Activated CD4-positive, alpha-beta T cell treated with anti-CD3 and anti-CD28 coated beads, Interleukin-2, amount 10 ng/mL, durations not matched to agents 7 days and 5 days (primary cell): ENCODE results near the gene LCN9. TPM values are rescaled to one million over a fixed set of nuclear protein-coding genes. Genes with fewer than 3 reads are reported as not detected.

ENCODE experiments used
- CTCF ChIA-PET: fragments of 350-600 bp; sonication (Branson Sonifier 250); formaldehyde crosslinking; loops from one replicate; lab custom pipeline; 2021; ENCODE audit warnings: antibody characterized with exemption; lab: Charles Lee
- POLR2A ChIA-PET: fragments of 350-600 bp; sonication (Branson Sonifier 250); formaldehyde crosslinking; loops from one replicate; lab custom pipeline; 2021; ENCODE audit warnings: antibody characterized with exemption; lab: Charles Lee
- DNase-seq: peaks from one replicate; pipeline ENCODE4 v3.0.0-alpha.2; 2020
- H3K27ac Mint-ChIP-seq: one replicate; pipeline ENCODE4 v1.8.0; 2021; ENCODE audit warnings: mild to moderate bottlenecking, moderate library complexity, mixed read lengths
- H3K27me3 Mint-ChIP-seq: one replicate; pipeline ENCODE4 v1.8.0; 2021; ENCODE audit warnings: mixed read lengths
- H3K36me3 Mint-ChIP-seq: one replicate; pipeline ENCODE4 v1.8.0; 2021; ENCODE audit warnings: low read depth, mixed read lengths
- H3K4me1 Mint-ChIP-seq: one replicate; pipeline ENCODE4 v1.8.0; 2021; ENCODE audit warnings: mixed read lengths
- H3K4me3 Mint-ChIP-seq: one replicate; pipeline ENCODE4 v1.8.0; 2021; ENCODE audit warnings: mild to moderate bottlenecking, moderate library complexity, mixed read lengths
- H3K9me3 Mint-ChIP-seq: one replicate; pipeline ENCODE4 v1.8.0; 2021; ENCODE audit warnings: mixed read lengths
- total RNA-seq, 2 experiments: library from RNA; stranded (reverse); gene quantifications; one replicate each; pipeline ENCODE4 v1.2.3, GENCODE V29; 2021

LCN9 gene
- total RNA-seq, 2 experiments from 2014 or later = not detected

DNA sequence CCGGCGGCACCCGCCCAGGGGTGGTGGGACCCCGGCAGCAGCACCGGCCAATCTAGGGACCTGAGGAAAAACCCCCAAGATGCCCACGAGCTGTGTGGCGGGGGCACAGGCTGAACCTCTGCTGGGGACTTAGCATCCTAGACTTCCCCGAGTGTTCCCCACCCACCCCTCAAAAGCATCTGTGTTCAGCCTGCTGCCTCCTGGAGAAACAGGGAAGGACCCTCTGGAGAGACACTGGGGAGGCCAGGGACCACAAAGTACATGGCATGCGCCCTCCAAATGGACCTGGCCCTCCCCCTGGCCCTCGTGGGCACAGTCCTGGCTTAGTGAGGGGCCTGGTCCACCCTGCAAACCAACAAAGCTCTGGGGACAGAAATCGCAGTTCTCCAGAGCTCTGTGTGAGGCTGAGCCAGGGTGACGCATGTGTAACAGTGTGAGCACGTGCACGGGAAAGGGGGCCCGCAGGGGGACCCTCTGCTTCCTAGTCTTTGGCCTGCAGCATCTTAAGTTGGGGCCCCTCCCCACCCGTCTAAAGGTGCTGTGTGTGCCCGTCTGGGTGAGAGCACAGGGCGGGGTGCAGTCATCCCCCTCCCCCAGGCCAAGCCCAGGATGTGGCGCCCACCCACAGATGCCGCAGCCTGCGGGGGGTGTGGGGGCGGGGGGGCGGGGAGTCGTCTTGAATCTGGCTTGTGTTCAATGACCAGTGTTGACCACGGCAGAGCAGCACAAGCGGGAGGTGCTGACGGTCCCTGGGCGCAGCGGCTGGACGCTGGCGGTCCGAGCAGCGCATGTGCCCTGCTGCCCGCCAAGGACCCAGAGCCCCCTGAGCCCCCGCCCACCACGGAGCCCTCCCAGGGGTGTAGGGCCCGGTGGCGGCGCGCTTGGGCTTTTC, 38.2 kb downstream of the LCN9 start:
- no peaks in the 10 kb centered on the region for H3K4me1 Mint-ChIP-seq
- H3K27me3 Mint-ChIP-seq = no peaks in the 10 kb centered on the region
- POLR2A ChIA-PET = no interaction called here
- CTCF ChIA-PET = no interaction called here
- H3K9me3 Mint-ChIP-seq = no peaks in the 10 kb centered on the region
- H3K4me3 Mint-ChIP-seq = no peak overlapping the region
- H3K36me3 Mint-ChIP-seq = no peaks in the 10 kb centered on the region
- no peak overlapping the region for H3K27ac Mint-ChIP-seq
- DNase-seq = no peak

GRCh38 chr9:135701959-135702721, 39.0 kb downstream of the LCN9 start, which contains the start of gene KCNT1:
KCNT1 (plus strand) TSS chr9:135702185; CDS start chr9:135702259, 74 bp downstream.
- DNase-seq = peak; percentile 47
- POLR2A ChIA-PET = no interaction called here
- Mint-ChIP-seq H3K4me3 (no peak within 1 kb of the TSS), H3K9me3 (no peaks in the 10 kb centered on the region), H3K36me3 (no peaks in the 10 kb centered on the region), H3K27ac (no peak within 1 kb of the TSS), H3K27me3 (no peaks in the 10 kb centered on the region), H3K4me1 (no peaks in the 10 kb centered on the region)
- CTCF ChIA-PET = interaction anchor here (0.7 to 1.4 kb wide), 2 partner anchors 12 to 18 kb away, joined by 3 read pairs; no protein-coding TSS in a partner anchor

DNA sequence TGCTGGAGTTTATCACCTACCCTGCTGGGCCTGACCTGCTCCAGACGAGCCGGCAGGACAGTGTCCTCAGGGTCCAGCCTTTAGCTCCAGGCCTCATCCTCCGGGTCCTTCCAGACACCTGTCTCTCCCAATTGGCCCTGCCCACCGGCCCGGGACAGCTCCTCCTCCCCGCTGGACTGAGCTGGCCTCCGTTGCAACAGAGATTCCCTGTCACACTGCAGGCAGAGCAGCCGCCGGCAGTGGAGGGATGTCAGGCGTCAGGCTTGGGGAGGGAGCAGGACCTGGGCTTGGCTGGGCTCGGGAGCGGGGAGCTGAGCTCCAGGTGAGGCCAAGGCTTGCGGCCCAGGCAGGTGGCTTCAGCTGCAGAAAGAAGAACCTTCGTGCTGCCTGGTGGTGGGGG, 40.6 kb downstream of the LCN9 start:
- CTCF ChIA-PET = interaction anchor here (1.4 kb wide), 1 partner anchor 11 kb away, joined by 3 read pairs; no protein-coding TSS in a partner anchor
- no peaks in the 10 kb centered on the region for H3K27me3 Mint-ChIP-seq
- DNase-seq = no peak
- no peaks in the 10 kb centered on the region for H3K9me3 Mint-ChIP-seq
- H3K4me3 Mint-ChIP-seq = no peak overlapping the region
- no peaks in the 10 kb centered on the region for H3K4me1 Mint-ChIP-seq
- H3K36me3 Mint-ChIP-seq = no peaks in the 10 kb centered on the region
- POLR2A ChIA-PET = no interaction called here
- H3K27ac Mint-ChIP-seq = no peak overlapping the region

- no peaks in the 10 kb centered on the region for H3K4me1 Mint-ChIP-seq
- POLR2A ChIA-PET = no interaction called here
- no peak overlapping the region for H3K27ac Mint-ChIP-seq
- no peaks in the 10 kb centered on the region for H3K9me3 Mint-ChIP-seq
- CTCF ChIA-PET = no interaction called here
- no peaks in the 10 kb centered on the region for H3K27me3 Mint-ChIP-seq
- no peak overlapping the region for H3K4me3 Mint-ChIP-seq
- DNase-seq = no peak
- H3K36me3 Mint-ChIP-seq = no peaks in the 10 kb centered on the region
Measured at GRCh38 chr9:135704483-135704882, 41.4 kb downstream of the LCN9 start.

DNA sequence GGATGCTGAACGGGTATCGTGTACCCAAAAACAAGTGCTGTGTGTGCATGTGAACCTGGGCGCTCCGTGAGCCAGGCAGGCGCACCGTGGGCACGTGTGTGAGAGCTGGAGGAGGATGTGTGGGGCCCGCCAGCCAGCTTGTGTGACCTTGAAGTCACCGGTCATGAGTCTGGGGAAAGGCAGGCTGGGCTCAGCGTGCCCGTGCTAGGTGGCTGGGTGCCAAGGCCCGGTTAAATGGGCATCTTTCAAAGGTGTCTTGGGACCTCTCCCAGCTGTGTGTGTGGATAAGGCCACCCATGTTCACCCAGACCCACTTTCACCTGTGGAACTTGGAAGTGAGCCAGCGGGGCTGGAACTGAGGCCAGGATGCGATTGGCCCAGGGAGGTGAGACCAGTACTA, 42.3 kb downstream of the LCN9 start:
- ChIA-PET POLR2A (no interaction called here), CTCF (no interaction called here)
- Mint-ChIP-seq H3K27me3 (no peaks in the 10 kb centered on the region), H3K27ac (no peak overlapping the region), H3K4me3 (no peak overlapping the region), H3K4me1 (no peaks in the 10 kb centered on the region), H3K9me3 (no peaks in the 10 kb centered on the region), H3K36me3 (no peaks in the 10 kb centered on the region)
- DNase-seq = no peak

- Mint-ChIP-seq H3K36me3 (no peaks in the 10 kb centered on the region), H3K4me3 (no peak overlapping the region), H3K27me3 (no peaks in the 10 kb centered on the region), H3K27ac (no peak overlapping the region), H3K4me1 (no peaks in the 10 kb centered on the region), H3K9me3 (no peaks in the 10 kb centered on the region)
- DNase-seq = no peak
- ChIA-PET CTCF (no interaction called here), POLR2A (no interaction called here)
Measured at GRCh38 chr9:135706288-135706687, 43.2 kb downstream of the LCN9 start.

DNA sequence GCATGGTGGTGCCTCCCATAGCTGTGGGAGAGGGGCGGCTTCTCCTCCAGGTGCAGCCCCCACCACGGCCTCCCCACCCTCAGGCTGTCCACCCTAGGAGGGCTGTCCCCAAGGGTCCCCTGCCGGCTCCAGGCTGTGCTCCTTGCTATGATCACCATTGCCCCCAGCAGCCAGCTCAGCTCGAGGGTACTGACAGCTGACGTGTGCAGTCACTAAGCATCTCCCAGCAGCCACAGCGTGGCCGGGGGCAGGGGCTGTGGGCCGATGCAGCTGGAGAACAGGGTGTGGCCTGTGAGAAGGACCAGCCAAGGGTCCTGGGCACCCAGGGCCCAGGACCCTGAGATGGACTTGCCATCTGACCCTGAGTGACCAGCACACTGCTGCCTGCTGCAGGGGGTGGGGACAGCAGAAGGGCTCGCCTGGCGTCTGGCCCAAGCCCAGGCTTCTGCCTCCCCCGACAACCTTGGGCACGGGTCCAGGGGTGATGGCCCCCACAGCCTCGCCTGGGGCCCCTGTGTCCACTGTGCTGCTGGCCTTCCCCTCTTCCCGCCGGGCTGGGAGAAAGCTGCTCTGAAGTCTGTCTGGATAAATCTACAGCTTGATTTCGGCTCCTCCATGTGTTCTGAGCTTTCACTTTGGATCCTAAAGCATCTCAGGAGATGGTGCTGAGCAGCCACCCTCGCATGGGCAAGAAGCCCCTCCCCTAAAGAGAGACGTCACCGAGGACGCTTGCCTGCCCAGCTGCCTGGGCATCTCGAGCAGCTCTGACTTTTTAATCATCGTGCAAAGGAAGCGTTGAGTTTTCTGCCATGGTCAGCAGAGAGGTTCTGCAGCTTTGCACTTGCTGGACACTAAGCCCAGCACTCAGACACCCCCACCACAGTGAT, 44.4 kb downstream of the LCN9 start:
- DNase-seq = no peak
- no peak overlapping the region for H3K4me3 Mint-ChIP-seq
- no peak overlapping the region for H3K27ac Mint-ChIP-seq
- no peaks in the 10 kb centered on the region for H3K27me3 Mint-ChIP-seq
- no peaks in the 10 kb centered on the region for H3K36me3 Mint-ChIP-seq
- CTCF ChIA-PET = interaction anchor here (1.5 kb wide), 1 partner anchor 13 kb away, joined by 4 read pairs; no protein-coding TSS in a partner anchor
- POLR2A ChIA-PET = no interaction called here
- no peaks in the 10 kb centered on the region for H3K4me1 Mint-ChIP-seq
- no peaks in the 10 kb centered on the region for H3K9me3 Mint-ChIP-seq

DNA sequence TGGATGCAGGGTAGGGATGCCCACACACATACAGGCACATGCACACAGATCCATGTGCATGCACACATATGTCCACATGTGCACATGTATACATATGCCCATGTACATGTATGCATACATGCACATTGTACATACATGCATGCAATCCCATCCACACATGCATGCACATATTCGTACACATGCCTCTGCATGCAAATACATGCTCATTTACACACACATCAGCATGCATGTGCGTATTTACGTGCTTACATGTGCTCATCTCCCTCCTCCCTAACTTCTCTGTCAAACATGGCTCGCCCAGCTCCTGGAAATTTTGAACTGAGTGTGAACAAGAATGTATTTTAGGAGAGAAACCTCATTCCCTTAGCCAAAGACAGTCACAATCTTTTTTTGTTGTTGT, 45.1 kb downstream of the LCN9 start:
- Mint-ChIP-seq H3K4me3 (no peak overlapping the region), H3K27ac (no peak overlapping the region), H3K4me1 (no peaks in the 10 kb centered on the region), H3K9me3 (no peaks in the 10 kb centered on the region), H3K27me3 (peaks cover 2% of the 10 kb centered on the region), H3K36me3 (no peaks in the 10 kb centered on the region)
- DNase-seq = no peak
- ChIA-PET CTCF (interaction anchor here (1.5 kb wide), 1 partner anchor 12 kb away, joined by 4 read pairs; no protein-coding TSS in a partner anchor), POLR2A (no interaction called here)

- CTCF ChIA-PET = no interaction called here
- Mint-ChIP-seq H3K27ac (no peak overlapping the region), H3K9me3 (no peaks in the 10 kb centered on the region), H3K27me3 (peaks cover 16% of the 10 kb centered on the region), H3K4me3 (no peak overlapping the region), H3K4me1 (no peaks in the 10 kb centered on the region), H3K36me3 (no peaks in the 10 kb centered on the region)
- no peak for DNase-seq
- POLR2A ChIA-PET = no interaction called here
Measured at GRCh38 chr9:135711391-135711790, 48.3 kb downstream of the LCN9 start.

DNA sequence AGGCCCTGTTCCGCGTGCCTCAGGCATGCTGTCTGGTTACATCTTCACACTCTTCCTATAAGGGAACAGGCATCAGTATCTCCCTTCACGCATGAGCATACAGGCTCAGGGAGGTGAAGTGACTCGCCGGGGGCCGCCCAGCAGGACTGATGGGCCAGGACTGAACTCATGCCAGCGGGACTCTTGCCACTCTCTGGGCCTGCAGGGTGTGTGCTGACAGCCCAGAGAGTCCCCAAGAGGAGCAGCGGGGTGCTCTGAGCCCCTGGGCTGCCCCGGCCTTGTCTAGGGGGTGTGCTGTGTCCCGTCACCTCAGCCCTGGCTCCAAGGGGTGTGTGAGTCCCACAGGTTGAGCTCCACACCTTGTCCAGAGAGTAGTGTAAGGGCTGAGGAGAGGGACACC, 48.8 kb downstream of the LCN9 start:
- no peak for DNase-seq
- H3K27ac Mint-ChIP-seq = peak overlapping the region; percentile 14
- H3K36me3 Mint-ChIP-seq = no peaks in the 10 kb centered on the region
- ChIA-PET CTCF (no interaction called here), POLR2A (no interaction called here)
- H3K27me3 Mint-ChIP-seq = peaks cover 16% of the 10 kb centered on the region
- H3K4me3 Mint-ChIP-seq = no peak overlapping the region
- no peaks in the 10 kb centered on the region for H3K9me3 Mint-ChIP-seq
- no peaks in the 10 kb centered on the region for H3K4me1 Mint-ChIP-seq

- no peak overlapping the region for H3K4me3 Mint-ChIP-seq
- H3K36me3 Mint-ChIP-seq = no peaks in the 10 kb centered on the region
- no peaks in the 10 kb centered on the region for H3K9me3 Mint-ChIP-seq
- no peaks in the 10 kb centered on the region for H3K4me1 Mint-ChIP-seq
- CTCF ChIA-PET = no interaction called here
- H3K27me3 Mint-ChIP-seq = peaks cover 16% of the 10 kb centered on the region
- no peak for DNase-seq
- no peak overlapping the region for H3K27ac Mint-ChIP-seq
- POLR2A ChIA-PET = no interaction called here
Measured at GRCh38 chr9:135712613-135713295, 49.6 kb downstream of the LCN9 start.
